ENCODE measurements around the gene JDP2.

JDP2 gene

GRCh38 chr14:75489480-75489837 lies 61.6 kb downstream of the JDP2 start:
- FAIRE-seq, result no peak

GRCh38 chr14:75491376-75491978 lies 63.7 kb downstream of the JDP2 start:
- no peak for FAIRE-seq

GRCh38 chr14:75492832-75493591 lies 65.2 kb downstream of the JDP2 start:
- FAIRE-seq, result no peak

GRCh38 chr14:75493592-75494087 lies 65.8 kb downstream of the JDP2 start:
- no peak for FAIRE-seq

- no peak for FAIRE-seq
Measured at GRCh38 chr14:75494896-75495295, 67.1 kb downstream of the JDP2 start.

GRCh38 chr14:75495399-75495798 lies 67.6 kb downstream of the JDP2 start:
- no peak for FAIRE-seq

- FAIRE-seq, result no peak
Measured at GRCh38 chr14:75495882-75496281, 68.1 kb downstream of the JDP2 start.

- FAIRE-seq, result no peak
Measured at GRCh38 chr14:75496755-75497154, 68.9 kb downstream of the JDP2 start.

- no peak for FAIRE-seq
Measured at GRCh38 chr14:75497191-75497590, 69.4 kb downstream of the JDP2 start.

- no peak for FAIRE-seq
Measured at GRCh38 chr14:75497701-75498100, 69.9 kb downstream of the JDP2 start.

GRCh38 chr14:75499084-75499875 lies 71.5 kb downstream of the JDP2 start:
- FAIRE-seq, result no peak

GRCh38 chr14:75501080-75501479 lies 73.3 kb downstream of the JDP2 start:
- FAIRE-seq, result no peak

GRCh38 chr14:75504411-75504810 lies 76.6 kb downstream of the JDP2 start:
- FAIRE-seq, result no peak

GRCh38 chr14:75506930-75507329 lies 79.1 kb downstream of the JDP2 start:
- FAIRE-seq, result peak; percentile 60

GRCh38 chr14:75510547-75510946 lies 82.7 kb downstream of the JDP2 start:
- FAIRE-seq, result no peak

- FAIRE-seq, result no peak
Measured at GRCh38 chr14:75511201-75511600, 83.4 kb downstream of the JDP2 start.

- FAIRE-seq, result no peak
Measured at GRCh38 chr14:75513911-75514672, 86.3 kb downstream of the JDP2 start.

- FAIRE-seq, result no peak
Measured at GRCh38 chr14:75514673-75515628, 87.1 kb downstream of the JDP2 start.

GRCh38 chr14:75515629-75515996 lies 87.8 kb downstream of the JDP2 start:
- no peak for FAIRE-seq

- FAIRE-seq, result no peak
Measured at GRCh38 chr14:75518625-75519024, 90.8 kb downstream of the JDP2 start.

- FAIRE-seq, result no peak
Measured at GRCh38 chr14:75519394-75519793, 91.6 kb downstream of the JDP2 start.

Measured in colon (tissue), 2 donors.